ELR (cell line): ENCODE measurements around the gene CDH16.
"Not testable (repeated sequence)": the region's sequence is repeated elsewhere in the genome, so short reads cannot be mapped to it uniquely, and the experiment has no call there.

ENCODE experiments used
- DNase-seq: peaks from one replicate; pipeline ENCODE4 v3.0.0-alpha.2; 2015; ENCODE audit warnings: low read depth

Gene CDH16

GRCh38 chr16:66947302-66948065 is 28.8 kb upstream of the CDH16 start:
- peak; percentile 90 for DNase-seq

GRCh38 chr16:66946974-66947301 is 28.3 kb upstream of the CDH16 start:
- no peak for DNase-seq

DNA sequence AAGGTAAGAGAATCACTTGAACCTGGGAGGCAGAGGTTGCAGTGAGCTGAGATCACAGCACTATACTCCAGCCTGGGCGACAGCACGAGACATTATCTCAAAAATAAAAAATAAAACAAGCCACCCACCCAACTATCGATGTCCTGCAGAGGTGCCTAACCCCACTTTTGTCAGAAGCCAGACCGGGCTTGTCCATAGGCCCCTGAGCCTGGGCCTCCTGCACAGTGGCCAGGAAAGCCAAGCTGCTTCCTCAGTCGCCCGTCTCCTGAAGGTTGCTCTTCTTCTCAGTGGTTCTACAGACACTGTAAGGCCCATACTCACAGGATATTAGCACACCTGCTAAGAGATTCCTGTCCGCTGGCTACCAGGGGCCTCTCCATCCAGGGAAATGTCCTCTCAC is 27.9 kb upstream of the CDH16 start:
- no peak for DNase-seq

DNA sequence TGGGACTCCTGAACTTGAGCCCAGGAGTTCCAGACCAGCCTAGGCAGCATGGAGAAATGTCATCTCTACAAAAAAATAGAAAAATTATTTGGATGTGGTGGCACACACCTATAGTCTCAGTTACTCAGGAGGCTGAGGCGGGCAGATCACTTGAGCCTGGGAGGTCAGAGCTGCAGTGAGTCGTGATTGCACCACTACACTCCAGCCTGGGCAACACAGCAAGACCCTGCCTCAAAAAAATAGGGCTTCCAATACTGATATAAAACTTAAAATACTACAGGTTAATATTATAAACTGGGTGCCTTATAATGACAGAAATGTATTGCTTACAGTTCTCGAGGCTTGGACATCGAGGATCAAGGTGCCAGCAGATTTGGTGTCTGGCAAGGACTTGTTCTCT is 27.3 kb upstream of the CDH16 start:
- DNase-seq: no peak

DNA sequence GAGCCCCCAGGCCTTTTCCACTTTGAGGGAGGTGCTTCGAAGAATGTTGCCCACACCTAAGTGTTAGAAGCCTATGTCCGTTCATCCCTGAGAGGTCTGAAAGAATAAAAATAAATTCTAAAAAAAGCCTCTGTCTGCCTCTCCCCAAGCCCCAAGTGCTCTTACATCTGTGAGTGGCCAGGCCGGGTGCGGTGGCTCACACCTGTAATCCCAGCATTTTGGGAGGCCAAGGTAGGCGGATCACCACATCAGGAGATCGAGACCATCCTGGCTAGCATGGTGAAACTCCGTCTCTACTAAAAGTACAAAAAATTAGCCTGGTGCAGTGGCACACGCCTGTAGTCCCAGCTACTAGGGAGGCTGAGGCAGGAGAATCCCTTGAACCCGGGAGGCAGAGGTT is 26.3 kb upstream of the CDH16 start:
- not testable (repeated sequence) for DNase-seq

GRCh38 chr16:66944054-66944441 is 25.4 kb upstream of the CDH16 start:
- DNase-seq: no peak

DNA sequence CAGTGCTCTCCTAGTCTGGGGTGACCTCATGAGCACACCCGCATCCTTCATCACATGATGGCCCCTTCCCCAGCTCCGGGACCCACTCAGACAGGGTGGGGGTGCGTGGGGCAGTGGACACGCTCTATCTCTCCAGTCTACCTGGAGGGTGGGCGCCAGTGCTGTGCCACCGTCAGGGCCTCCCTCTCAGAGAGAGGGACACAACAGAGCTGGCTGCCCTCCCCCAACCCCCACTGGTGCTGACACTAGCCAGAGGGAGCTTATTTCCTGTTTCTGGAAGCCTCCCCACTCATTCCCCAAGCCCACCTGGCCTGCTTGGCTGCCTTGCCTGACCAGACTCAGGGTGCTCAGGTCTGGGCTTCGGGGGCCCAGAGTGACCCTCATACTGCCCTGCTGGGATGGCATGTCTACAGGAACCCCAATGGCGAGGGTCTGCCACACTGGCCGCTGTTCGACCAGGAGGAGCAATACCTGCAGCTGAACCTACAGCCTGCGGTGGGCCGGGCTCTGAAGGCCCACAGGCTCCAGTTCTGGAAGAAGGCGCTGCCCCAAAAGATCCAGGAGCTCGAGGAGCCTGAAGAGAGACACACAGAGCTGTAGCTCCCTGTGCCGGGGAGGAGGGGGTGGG is 24.9 kb upstream of the CDH16 start:
- no peak for DNase-seq

DNA sequence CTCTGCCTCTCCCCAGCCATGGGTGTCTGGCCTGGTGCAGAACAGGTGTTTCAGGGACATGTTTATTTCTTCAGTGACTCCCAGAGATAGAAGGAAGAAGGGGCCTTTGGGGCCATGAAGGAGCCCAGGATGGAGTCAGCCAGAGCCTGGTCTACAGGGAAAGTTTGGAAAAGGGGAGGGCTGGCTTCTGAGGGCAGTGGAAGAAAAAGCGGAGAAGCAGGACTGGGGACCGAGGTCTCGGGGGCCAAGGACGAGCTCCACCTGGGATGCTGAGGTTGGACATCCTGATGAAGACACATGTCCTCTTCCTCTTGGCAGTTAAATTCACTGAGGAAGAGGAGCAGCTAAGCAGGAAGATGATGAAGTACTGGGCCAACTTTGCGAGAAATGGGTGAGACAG is 24.3 kb upstream of the CDH16 start:
- no peak for DNase-seq

DNA sequence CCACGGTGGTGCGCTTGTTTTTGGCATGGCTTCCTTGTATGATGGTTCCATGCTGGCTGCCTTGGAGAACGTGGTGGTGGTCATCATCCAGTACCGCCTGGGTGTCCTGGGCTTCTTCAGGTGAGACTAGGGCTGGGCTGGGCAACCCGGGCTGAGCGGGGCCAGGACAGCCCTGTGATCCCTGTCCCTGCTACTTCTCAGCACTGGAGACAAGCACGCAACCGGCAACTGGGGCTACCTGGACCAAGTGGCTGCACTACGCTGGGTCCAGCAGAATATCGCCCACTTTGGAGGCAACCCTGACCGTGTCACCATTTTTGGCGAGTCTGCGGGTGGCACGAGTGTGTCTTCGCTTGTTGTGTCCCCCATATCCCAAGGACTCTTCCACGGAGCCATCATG is 21.6 kb upstream of the CDH16 start:
- no peak for DNase-seq

- no peak for DNase-seq
These were observed 20.7 kb upstream of the CDH16 start for GRCh38 chr16:66939366-66939765.

DNA sequence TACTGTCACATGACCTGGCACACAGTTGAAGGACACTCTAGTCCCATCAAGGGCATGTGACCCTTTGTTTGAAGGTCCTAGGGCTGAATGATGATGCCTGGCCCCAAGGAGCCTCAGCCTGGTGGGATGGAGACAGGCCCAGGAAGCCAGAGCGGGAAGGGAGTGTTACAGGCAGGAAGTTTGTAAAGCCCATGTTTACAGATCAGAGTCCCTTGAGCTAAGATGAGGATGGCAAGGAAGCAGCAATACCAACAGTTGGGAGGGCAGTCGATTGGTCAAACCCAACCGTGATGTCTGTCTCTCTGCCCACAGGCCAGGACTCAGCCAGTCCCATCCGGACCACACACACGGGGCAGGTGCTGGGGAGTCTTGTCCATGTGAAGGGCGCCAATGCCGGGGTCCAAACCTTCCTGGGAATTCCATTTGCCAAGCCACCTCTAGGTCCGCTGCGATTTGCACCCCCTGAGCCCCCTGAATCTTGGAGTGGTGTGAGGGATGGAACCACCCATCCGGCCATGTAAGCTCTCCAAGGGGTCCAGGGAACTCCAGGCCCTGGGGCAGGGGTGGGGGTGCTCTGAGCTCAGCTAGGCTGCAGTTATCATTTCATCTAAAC is 19.1 kb upstream of the CDH16 start:
- no peak for DNase-seq

DNA sequence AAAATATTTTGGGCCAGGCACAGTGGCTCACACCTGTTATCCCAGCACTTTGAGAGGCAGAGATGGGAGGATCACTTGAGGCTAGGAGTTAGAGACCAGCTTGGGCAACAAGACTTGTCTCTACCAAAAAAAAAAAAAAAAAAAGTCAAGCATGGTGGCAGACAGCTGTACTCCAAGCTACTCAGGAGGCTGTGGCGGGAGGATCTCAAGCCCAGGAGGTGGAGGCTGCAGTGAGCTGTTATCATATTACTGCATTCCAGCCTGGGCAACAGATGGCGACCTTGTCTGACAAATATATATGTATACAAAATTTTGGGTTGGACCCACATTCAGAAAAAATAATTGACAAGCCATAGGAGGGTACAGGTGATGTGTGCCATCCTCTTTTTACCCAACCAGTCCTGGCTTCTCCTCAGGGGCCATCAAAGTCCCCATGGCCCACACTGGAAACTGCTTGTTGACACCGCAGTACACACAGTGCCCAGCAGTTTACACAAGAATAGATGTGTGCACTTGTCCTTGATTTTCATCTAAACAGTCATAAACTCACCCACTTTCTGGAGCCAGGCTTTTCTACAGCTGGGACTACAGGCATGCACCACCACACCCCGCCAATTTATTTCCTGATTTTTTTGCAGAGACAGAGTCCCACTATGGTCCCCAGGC is 18.3 kb upstream of the CDH16 start:
- DNase-seq: no peak

- DNase-seq: no peak
These were observed 17.8 kb upstream of the CDH16 start for GRCh38 chr16:66936462-66936861.

DNA sequence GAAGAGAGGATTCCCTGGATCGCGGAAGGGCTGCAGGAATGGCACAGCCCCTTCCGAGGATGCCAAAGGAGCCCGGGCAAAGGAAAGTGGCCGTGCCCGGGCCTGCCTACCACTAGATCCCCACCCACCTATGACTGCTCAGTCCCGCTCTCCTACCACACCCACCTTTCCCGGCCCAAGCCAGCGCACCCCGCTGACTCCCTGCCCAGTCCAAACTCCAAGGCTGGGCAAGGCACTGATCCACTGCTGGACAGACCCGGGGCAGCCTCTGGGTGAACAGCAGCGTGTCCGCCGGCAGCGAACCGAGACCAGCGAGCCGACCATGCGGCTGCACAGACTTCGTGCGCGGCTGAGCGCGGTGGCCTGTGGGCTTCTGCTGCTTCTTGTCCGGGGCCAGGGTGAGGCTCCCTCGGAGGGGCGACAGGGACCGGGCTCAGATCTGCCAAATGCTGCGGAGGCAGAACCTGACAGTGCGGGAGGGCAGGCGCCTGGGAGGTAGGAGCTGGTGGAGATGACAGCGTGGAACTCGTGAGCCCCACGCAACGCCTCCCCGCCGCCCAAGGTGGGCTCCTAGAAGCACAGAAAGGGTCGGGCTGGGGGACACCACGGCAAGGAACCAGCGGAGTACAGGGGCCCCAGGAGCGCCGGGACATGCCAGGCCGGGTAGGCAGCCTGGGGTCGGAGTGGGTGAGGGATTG is 16.8 kb upstream of the CDH16 start, which contains the start of gene CES2:
TSS of gene CES2 (plus strand) at position 203 of the 698 bp plus-strand sequence. CDS start at position 323, 120 bp downstream.
- peak; percentile 71 for DNase-seq

GRCh38 chr16:66934839-66935313 is 16.2 kb upstream of the CDH16 start:
- peak; percentile 33 for DNase-seq

DNA sequence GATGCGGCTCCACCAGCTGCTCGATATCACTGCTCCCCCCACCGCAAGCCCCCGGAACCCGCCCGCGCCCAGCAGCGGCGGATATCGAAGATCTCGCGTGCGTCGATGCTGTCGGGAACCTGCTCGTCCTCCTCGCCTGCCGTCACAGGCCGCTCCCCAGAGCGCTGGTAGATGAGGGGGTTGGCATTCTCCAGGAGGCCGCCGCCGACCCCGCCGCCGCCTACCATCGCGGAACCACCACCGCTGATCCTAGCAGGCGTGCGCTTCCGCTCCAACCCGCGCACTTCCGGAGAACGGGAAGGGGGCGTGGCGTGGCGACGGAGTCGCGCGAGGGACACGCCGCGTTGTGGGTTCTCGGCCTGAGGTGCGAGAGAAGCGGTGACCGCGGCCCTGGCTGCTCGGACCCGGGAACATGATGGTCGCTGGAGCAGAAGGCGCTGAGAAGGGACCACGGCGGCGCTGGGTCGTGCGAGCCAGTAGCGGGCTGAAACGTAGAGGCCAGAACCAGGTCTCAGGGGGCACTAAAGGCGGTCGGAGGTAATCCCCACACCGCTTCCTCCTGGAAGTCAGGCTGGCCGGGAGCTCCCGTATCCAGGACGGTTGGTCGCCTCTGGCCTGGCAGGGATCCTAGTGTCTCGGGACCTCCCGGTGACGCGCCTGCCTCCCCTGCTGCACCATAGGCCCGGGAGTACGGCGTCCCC is 15.6 kb upstream of the CDH16 start, which contains the start of gene CIAO2B:
TSS of gene CIAO2B (minus strand) at position 265 of the 701 bp plus-strand sequence. CDS start at position 227, 38 bp downstream.
- DNase-seq: peak; percentile 90

- peak; percentile 57 for DNase-seq
These were observed 15.1 kb upstream of the CDH16 start for GRCh38 chr16:66933776-66934137.

DNA sequence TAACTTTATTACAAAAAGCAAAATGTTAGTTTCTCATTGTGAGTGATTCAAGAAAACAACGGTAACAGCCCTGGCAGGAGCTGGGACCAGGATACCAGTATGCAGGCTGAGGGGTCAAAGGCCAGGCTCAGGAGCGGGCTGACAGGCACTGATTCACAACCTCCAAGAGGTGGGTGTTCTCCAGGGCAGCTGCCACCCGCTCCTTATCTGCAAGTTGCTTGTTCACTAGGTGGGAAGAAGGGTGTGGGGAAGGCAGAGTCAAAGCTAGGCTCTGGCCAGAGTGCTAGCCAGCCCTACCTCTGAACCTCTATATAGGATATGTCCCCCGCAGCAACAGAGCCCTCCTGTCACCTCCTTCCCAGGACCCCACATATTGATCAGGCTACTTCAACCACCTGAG is 13.4 kb upstream of the CDH16 start:
- DNase-seq: no peak

GRCh38 chr16:66931665-66932064 is 13.0 kb upstream of the CDH16 start:
- DNase-seq: no peak

DNA sequence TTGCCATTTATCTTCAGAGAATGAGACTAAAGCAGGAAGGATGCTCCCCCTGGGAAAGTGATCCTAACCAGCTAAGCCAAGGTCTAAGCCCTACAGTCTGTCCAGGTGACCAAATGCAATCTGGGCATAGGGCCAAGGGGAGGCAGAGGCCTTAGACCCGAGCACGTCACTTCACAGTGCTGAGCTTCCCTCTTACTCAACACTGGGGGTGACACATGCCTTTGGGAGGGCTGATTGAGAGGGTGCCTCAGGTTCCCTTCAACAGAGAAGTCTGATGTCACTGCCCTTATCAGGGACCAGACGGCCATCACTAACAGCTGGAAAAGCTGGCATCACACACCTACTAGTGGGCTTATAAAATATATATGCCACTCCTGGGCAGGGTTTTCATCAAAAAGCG is 11.5 kb upstream of the CDH16 start:
- DNase-seq: peak; percentile 91

GRCh38 chr16:66928702-66929388 is 10.2 kb upstream of the CDH16 start:
- DNase-seq: peak; percentile 65
